SK-N-SH (cell line): ENCODE results near the gene UGGT2. TPM values are rescaled to one million over a fixed set of nuclear protein-coding genes. Genes with fewer than 3 reads are reported as not detected.

Experiments used
- CTCF ChIA-PET: fragments of 300-600, 350-600 bp; formaldehyde crosslinking; extraction: SDS; loops from one replicate; lab custom pipeline; 2021; lab: Yijun Ruan, JAX
- POLR2A ChIA-PET: fragments of 350-600 bp; sonication (Branson Sonifier 250); formaldehyde crosslinking; extraction: SDS; loops from one replicate; lab custom pipeline; 2020; ENCODE audit warnings: antibody characterized with exemption, inconsistent platforms; lab: Yijun Ruan, JAX
- DNase-seq: peaks from one replicate; pipeline ENCODE4 v3.0.0; 2012
- H2AFZ ChIP-seq: fragments of 200-600 bp; sonication (generic); 2 replicates; pipeline ENCODE4 v1.8.1; 2016; ENCODE audit warnings: antibody characterized with exemption, mild to moderate bottlenecking, low read depth
- H3F3A ChIP-seq: fragments of 200-600 bp; sonication (generic); replicated peaks from 2 replicates; pipeline ENCODE3; 2016; ENCODE audit warnings: antibody characterized with exemption, mild to moderate bottlenecking; ENCODE audit not compliant: insufficient read depth
- H3K27ac ChIP-seq, 2 experiments: fragments of 200-500 bp in 1 of 2; fragments of 200-600 bp in 1 of 2; sonication (Bioruptor generic) in 1 of 2; sonication (generic), shearing (Covaris generic) in 1 of 2; 2 replicates each; pipeline versions ENCODE4 v1.5.1 to v1.6.1; 2014 to 2016; ENCODE audit warnings: low read depth in 2 of 2, inconsistent platforms in 1 of 2, low read length in 1 of 2, mild to moderate bottlenecking in 1 of 2, mixed read lengths in 1 of 2
- H3K27me3 ChIP-seq: fragments of 200-600 bp; sonication (generic), shearing (Covaris generic); 2 replicates; pipeline ENCODE4 v1.6.1; 2016; ENCODE audit warnings: mixed run types; ENCODE audit not compliant: insufficient read depth
- H3K36me3 ChIP-seq, 2 experiments: fragments of 200-500 bp in 1 of 2; fragments of 200-600 bp in 1 of 2; sonication (Bioruptor generic) in 1 of 2; sonication (generic) in 1 of 2; replicated peaks in 1 of 2; 2 replicates each; pipeline versions ENCODE3 to v1.5.1; 2014 to 2016; ENCODE audit warnings: low read length in 1 of 2, mild to moderate bottlenecking in 1 of 2; ENCODE audit not compliant: insufficient read depth in 2 of 2, control insufficient read depth in 1 of 2
- H3K4me1 ChIP-seq, 2 experiments: fragments of 200-500 bp in 1 of 2; fragments of 200-600 bp in 1 of 2; sonication (Bioruptor generic) in 1 of 2; sonication (generic), shearing (Covaris generic) in 1 of 2; 2 replicates each; pipeline versions ENCODE4 v1.5.1 to v1.6.1; 2014 to 2016; ENCODE audit warnings: low read depth in 1 of 2, low read length in 1 of 2, mixed run types in 1 of 2; ENCODE audit not compliant: insufficient read depth in 2 of 2, control insufficient read depth in 1 of 2
- H3K4me2 ChIP-seq: fragments of 200-600 bp; sonication (generic), shearing (Covaris generic); 2 replicates; pipeline ENCODE4 v1.6.1; 2017; ENCODE audit warnings: mixed run types
- H3K4me3 ChIP-seq, 2 experiments: fragments of 200-500 bp in 1 of 2; fragments of 200-600 bp in 1 of 2; sonication (Bioruptor generic) in 1 of 2; sonication (generic), shearing (Covaris generic) in 1 of 2; 2 replicates each; pipeline versions ENCODE4 v1.5.1 to v1.8.1; 2014 to 2016; ENCODE audit warnings: low read depth in 2 of 2, inconsistent platforms in 1 of 2, low read length in 1 of 2, mild to moderate bottlenecking in 1 of 2, mixed read lengths in 1 of 2, moderate library complexity in 1 of 2
- H3K79me2 ChIP-seq: fragments of 200-600 bp; sonication (generic); 2 replicates; pipeline ENCODE4 v1.8.1; 2017; ENCODE audit warnings: mild to moderate bottlenecking; ENCODE audit not compliant: insufficient read depth
- H3K9ac ChIP-seq: fragments of 200-600 bp; sonication (generic); 2 replicates; pipeline ENCODE4 v1.6.1; 2017; ENCODE audit warnings: mixed run types
- H3K9me2 ChIP-seq: fragments of 200-600 bp; sonication (generic); 2 replicates; pipeline ENCODE4 v1.6.1; 2017; ENCODE audit warnings: mixed run types
- H3K9me3 ChIP-seq: fragments of 200-600 bp; sonication (generic); 2 replicates; pipeline ENCODE4 v1.6.1; 2017; ENCODE audit warnings: mixed run types, mild to moderate bottlenecking, moderate library complexity
- H4K20me1 ChIP-seq: fragments of 200-600 bp; sonication (generic); 2 replicates; pipeline ENCODE4 v1.6.1; 2017; ENCODE audit warnings: mild to moderate bottlenecking, mixed run types; ENCODE audit not compliant: insufficient read depth
- ELF1 ChIP-seq: IDR thresholded peaks from 2 replicates; pipeline ENCODE4 v1.4.0; 2012
- FOSL2 ChIP-seq: IDR thresholded peaks from 2 replicates; pipeline ENCODE4 v1.4.0; 2012; ENCODE audit warnings: low read depth, mild to moderate bottlenecking, moderate library complexity, borderline replicate concordance
- GATA2 ChIP-seq: sonication (generic); formaldehyde crosslinking; IDR thresholded peaks from 2 replicates; pipeline ENCODE4 v1.5.0; 2020; ENCODE audit warnings: mild to moderate bottlenecking, missing genetic modification reagents
- IRF3 ChIP-seq: fragments of 150-350 bp; IDR thresholded peaks from 2 replicates; pipeline ENCODE4 v1.6.1; 2016; ENCODE audit warnings: mild to moderate bottlenecking, low read depth, low read length
- JUND ChIP-seq: IDR thresholded peaks from 2 replicates; pipeline ENCODE4 v1.4.0; 2012
- MAX ChIP-seq: IDR thresholded peaks from 2 replicates; pipeline ENCODE4 v1.4.0; 2012; ENCODE audit warnings: low read depth
- RCOR1 ChIP-seq: fragments of 150-350 bp; IDR thresholded peaks from 2 replicates; pipeline ENCODE4 v1.6.1; 2017; ENCODE audit warnings: antibody characterized with exemption, low read length
- RFX5 ChIP-seq: IDR thresholded peaks from 2 replicates; pipeline ENCODE4 v1.6.1; 2012; ENCODE audit warnings: mild to moderate bottlenecking, improper control_type of control experiment, low read length
- SIN3A ChIP-seq: IDR thresholded peaks from 2 replicates; pipeline ENCODE4 v1.6.1; 2012; ENCODE audit warnings: low read depth, mild to moderate bottlenecking, low read length, moderate library complexity, borderline replicate concordance
- TEAD4 ChIP-seq: IDR thresholded peaks from 2 replicates; pipeline ENCODE4 v1.4.0; 2012; ENCODE audit warnings: mild to moderate bottlenecking, borderline replicate concordance; ENCODE audit not compliant: insufficient read depth
- ZBTB33 ChIP-seq: IDR thresholded peaks from 2 replicates; pipeline ENCODE4 v1.4.0; 2012; ENCODE audit warnings: low read depth, borderline replicate concordance
- WGBS: methylation state at CpG from one replicate; pipeline ENCODE4 v1.1.6; 2017; ENCODE audit warnings: low lambda C conversion rate; 5-methylcytosine and 5-hydroxymethylcytosine counted together
- polyA plus RNA-seq, 3 experiments: library from polyadenylated mRNA; depleted of rRNA; stranded (reverse); fragments of >200 nt; gene quantifications; 2 replicates each; pipeline ENCODE4 v1.2.3, GENCODE V29; 2012
- TF ChIP-seq, protein P1 (sequence below): IDR thresholded peaks from 2 replicates; pipeline ENCODE4 v1.6.1; 2012; ENCODE audit warnings: mild to moderate bottlenecking, low read depth, low read length, moderate library complexity

The UGGT2 gene
- polyA plus RNA-seq, 1 of the 3 experiments (the other 2 are of a cell fraction): 13.3 TPM

- Histone ChIP-seq H3K4me2 (no peak overlapping the region), H3K4me3 (no peak overlapping the region), H3K9ac (no peak overlapping the region), H3K9me2 (no peaks in the 10 kb centered on the region), H3F3A (peaks cover 9% of the 10 kb centered on the region), H3K9me3 (no peaks in the 10 kb centered on the region), H3K27me3 (no peaks in the 10 kb centered on the region), H3K79me2 (no peaks in the 10 kb centered on the region), H3K4me1 (peaks cover 2 to 5% of the 10 kb centered on the region in 2 experiments; a peak in 2 of 4 replicates), H3K36me3 (peaks cover 0 to 20% of the 10 kb centered on the region in 2 experiments), H4K20me1 (no peaks in the 10 kb centered on the region), H3K27ac (no peak overlapping the region), H2AFZ (no peak overlapping the region)
- DNase-seq: no peak
- TF ChIP-seq FOSL2 (no peak), IRF3 (no peak), GATA2 (no peak), JUND (no peak), SIN3A (no peak), ZBTB33 (no peak), TEAD4 (no peak), ELF1 (no peak), MAX (no peak), RFX5 (no peak), RCOR1 (no peak)
- TF ChIP-seq, protein P1, sequence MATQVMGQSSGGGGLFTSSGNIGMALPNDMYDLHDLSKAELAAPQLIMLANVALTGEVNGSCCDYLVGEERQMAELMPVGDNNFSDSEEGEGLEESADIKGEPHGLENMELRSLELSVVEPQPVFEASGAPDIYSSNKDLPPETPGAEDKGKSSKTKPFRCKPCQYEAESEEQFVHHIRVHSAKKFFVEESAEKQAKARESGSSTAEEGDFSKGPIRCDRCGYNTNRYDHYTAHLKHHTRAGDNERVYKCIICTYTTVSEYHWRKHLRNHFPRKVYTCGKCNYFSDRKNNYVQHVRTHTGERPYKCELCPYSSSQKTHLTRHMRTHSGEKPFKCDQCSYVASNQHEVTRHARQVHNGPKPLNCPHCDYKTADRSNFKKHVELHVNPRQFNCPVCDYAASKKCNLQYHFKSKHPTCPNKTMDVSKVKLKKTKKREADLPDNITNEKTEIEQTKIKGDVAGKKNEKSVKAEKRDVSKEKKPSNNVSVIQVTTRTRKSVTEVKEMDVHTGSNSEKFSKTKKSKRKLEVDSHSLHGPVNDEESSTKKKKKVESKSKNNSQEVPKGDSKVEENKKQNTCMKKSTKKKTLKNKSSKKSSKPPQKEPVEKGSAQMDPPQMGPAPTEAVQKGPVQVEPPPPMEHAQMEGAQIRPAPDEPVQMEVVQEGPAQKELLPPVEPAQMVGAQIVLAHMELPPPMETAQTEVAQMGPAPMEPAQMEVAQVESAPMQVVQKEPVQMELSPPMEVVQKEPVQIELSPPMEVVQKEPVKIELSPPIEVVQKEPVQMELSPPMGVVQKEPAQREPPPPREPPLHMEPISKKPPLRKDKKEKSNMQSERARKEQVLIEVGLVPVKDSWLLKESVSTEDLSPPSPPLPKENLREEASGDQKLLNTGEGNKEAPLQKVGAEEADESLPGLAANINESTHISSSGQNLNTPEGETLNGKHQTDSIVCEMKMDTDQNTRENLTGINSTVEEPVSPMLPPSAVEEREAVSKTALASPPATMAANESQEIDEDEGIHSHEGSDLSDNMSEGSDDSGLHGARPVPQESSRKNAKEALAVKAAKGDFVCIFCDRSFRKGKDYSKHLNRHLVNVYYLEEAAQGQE: no peak
- ChIA-PET CTCF (interaction anchor here (0.8 to 4.9 kb wide), 27 partner anchors 9 to 642 kb away, joined by 3 to 57 read pairs (median 5); no protein-coding TSS in a partner anchor), POLR2A (interaction anchor here (1.2 kb wide), 1 partner anchor 188 kb away, joined by 3 read pairs; the partner anchor contains the start of gene DZIP1)
- WGBS: 83% methylated on average over 1 of the region's 1 CpG
Observed at GRCh38 chr13:95833126-95833525, 220.1 kb downstream of the UGGT2 start.
